T-helper 2 cell treated with Interferon-gamma antibody and Interleukin-4, amounts not matched to agents 100 ng/mL and 5 ng/mL, for 36 hours (primary cell): ENCODE results near the gene AP2B1. TPM values are rescaled to one million over a fixed set of nuclear protein-coding genes. Genes with fewer than 3 reads are reported as not detected.
"Not testable (repeated sequence)": the region's sequence is repeated elsewhere in the genome, so short reads cannot be mapped to it uniquely, and the experiment has no call there.

Experiments used
- intact Hi-C: fragments of 100-400 bp; cut with micrococcal nuclease; formaldehyde crosslinking; loops from one replicate; pipeline ENCODE4 v1.15.1; 2023
- total RNA-seq: library from RNA; stranded (reverse); gene quantifications from 2 replicates; pipeline ENCODE4 v1.2.3, GENCODE V29; 2022

The AP2B1 gene
- total RNA-seq, 1 donor from 2014 or later = 213 TPM

GRCh38 chr17:35692512-35693210 lies 105.5 kb downstream of the AP2B1 start:
- intact Hi-C loops = no loop called here

GRCh38 chr17:35693662-35694061 lies 106.5 kb downstream of the AP2B1 start:
- intact Hi-C loops = no loop called here

- intact Hi-C loops = no loop called here
Measured at GRCh38 chr17:35694906-35695305, 107.8 kb downstream of the AP2B1 start.

- intact Hi-C loops = no loop called here
Measured at GRCh38 chr17:35695613-35696012, 108.5 kb downstream of the AP2B1 start.

- intact Hi-C loops = no loop called here
Measured at GRCh38 chr17:35698800-35699199, 111.7 kb downstream of the AP2B1 start.

- intact Hi-C loops = no loop called here
Measured at GRCh38 chr17:35700150-35700549, 113.0 kb downstream of the AP2B1 start.

- intact Hi-C loops = no loop called here
Measured at GRCh38 chr17:35701491-35701890, 114.4 kb downstream of the AP2B1 start.

GRCh38 chr17:35703308-35703707 lies 116.2 kb downstream of the AP2B1 start:
- intact Hi-C loops = not testable (repeated sequence)

GRCh38 chr17:35705230-35705629 lies 118.1 kb downstream of the AP2B1 start:
- intact Hi-C loops = no loop called here

- intact Hi-C loops = no loop called here
Measured at GRCh38 chr17:35705705-35706104, 118.6 kb downstream of the AP2B1 start.

GRCh38 chr17:35708149-35708548 lies 121.0 kb downstream of the AP2B1 start:
- intact Hi-C loops = no loop called here

- intact Hi-C loops = no loop called here
Measured at GRCh38 chr17:35708951-35709350, 121.8 kb downstream of the AP2B1 start.

GRCh38 chr17:35709874-35710273 lies 122.8 kb downstream of the AP2B1 start:
- intact Hi-C loops = no loop called here

- intact Hi-C loops = no loop called here
Measured at GRCh38 chr17:35710950-35711349, 123.8 kb downstream of the AP2B1 start.

- intact Hi-C loops = no loop called here
Measured at GRCh38 chr17:35713069-35713728, 126.1 kb downstream of the AP2B1 start.

GRCh38 chr17:35714988-35715387 lies 127.9 kb downstream of the AP2B1 start:
- intact Hi-C loops = no loop called here

GRCh38 chr17:35715416-35715815 lies 128.3 kb downstream of the AP2B1 start:
- intact Hi-C loops = no loop called here

- intact Hi-C loops = no loop called here
Measured at GRCh38 chr17:35716173-35716572, 129.1 kb downstream of the AP2B1 start.

- intact Hi-C loops = no loop called here
Measured at GRCh38 chr17:35716897-35717465, 129.9 kb downstream of the AP2B1 start.

GRCh38 chr17:35717475-35717874 lies 130.4 kb downstream of the AP2B1 start:
- intact Hi-C loops = no loop called here

GRCh38 chr17:35723735-35724134 lies 136.6 kb downstream of the AP2B1 start:
- intact Hi-C loops = no loop called here

- intact Hi-C loops = no loop called here
Measured at GRCh38 chr17:35725058-35725457, 137.9 kb downstream of the AP2B1 start.

GRCh38 chr17:35725802-35726126 lies 138.6 kb downstream of the AP2B1 start:
- intact Hi-C loops = no loop called here
